Measurements from ENCODE around the gene HOXA6. TPM values are rescaled to one million over a fixed set of nuclear protein-coding genes. Genes with fewer than 3 reads are reported as not detected.

HOXA6 gene
- total and polyA plus RNA-seq, 2 donors (not counting 1 experiment from before 2014, with no cell fraction given) = 1.2 to 3.6 TPM

GRCh38 chr7:27182285-27182841, 34.8 kb upstream of the HOXA6 start:
- no peaks in the 10 kb centered on the region for H3K79me2 ChIP-seq (ENCODE audit: control insufficient read depth, insufficient read depth, low read length)
- no peaks in the 10 kb centered on the region for H3K4me1 ChIP-seq (ENCODE audit: control insufficient read depth, extremely low read depth, insufficient read depth, low read length)
- no peak overlapping the region for H3K4me3 ChIP-seq (replicated peaks in 1 of 4; ENCODE audit: control extremely low read depth in 1 of 4, insufficient read depth in 1 of 4, low read depth in 3 of 4, low read length in 4 of 4)
- no peaks in the 10 kb centered on the region for H4K20me1 ChIP-seq (ENCODE audit: control insufficient read depth, extremely low read depth, insufficient read depth, low read length)
- H3K36me3 ChIP-seq (ENCODE audit: control insufficient read depth, insufficient read depth, low read length) = no peaks in the 10 kb centered on the region
- H3K9me3 ChIP-seq (ENCODE audit: control insufficient read depth, insufficient read depth, low read depth, low read length) = no peaks in the 10 kb centered on the region
- H3K27ac ChIP-seq (ENCODE audit: insufficient read depth, low read length) = no peak overlapping the region
- H2AFZ ChIP-seq (ENCODE audit: low read length) = no peak overlapping the region
- no peak overlapping the region for H3K4me2 ChIP-seq (ENCODE audit: extremely low read depth, insufficient read depth, low read length)
- TF ChIP-seq EZH2 (IDR thresholded peaks at IDR 0.05; ENCODE audit: low read length, missing control alignments) (no peak), CTCF (conservative IDR thresholded peaks at IDR 0.05 in 1 of 2, IDR thresholded peaks at IDR 0.05 in 1 of 2; ENCODE audit: low read depth in 1 of 2, low read length in 2 of 2) (no peak)
- H3K27me3 ChIP-seq (ENCODE audit: control insufficient read depth, insufficient read depth, low read length) = peaks cover 60% of the 10 kb centered on the region
- DNase-seq (ENCODE audit: low read depth in 2 of 2) = no peak
- H3K9ac ChIP-seq (ENCODE audit: insufficient read depth, low read length) = no peak overlapping the region

- Histone ChIP-seq H4K20me1 (ENCODE audit: control insufficient read depth, extremely low read depth, insufficient read depth, low read length) (no peaks in the 10 kb centered on the region), H3K4me3 (replicated peaks in 1 of 4; ENCODE audit: control extremely low read depth in 1 of 4, insufficient read depth in 1 of 4, low read depth in 3 of 4, low read length in 4 of 4) (no peak overlapping the region), H3K79me2 (ENCODE audit: control insufficient read depth, insufficient read depth, low read length) (no peaks in the 10 kb centered on the region), H3K27ac (ENCODE audit: insufficient read depth, low read length) (no peak overlapping the region), H3K9me3 (ENCODE audit: control insufficient read depth, insufficient read depth, low read depth, low read length) (no peaks in the 10 kb centered on the region), H3K4me1 (ENCODE audit: control insufficient read depth, extremely low read depth, insufficient read depth, low read length) (no peaks in the 10 kb centered on the region), H3K4me2 (ENCODE audit: extremely low read depth, insufficient read depth, low read length) (no peak overlapping the region), H3K27me3 (ENCODE audit: control insufficient read depth, insufficient read depth, low read length) (peaks cover 55% of the 10 kb centered on the region), H2AFZ (ENCODE audit: low read length) (no peak overlapping the region), H3K36me3 (ENCODE audit: control insufficient read depth, insufficient read depth, low read length) (no peaks in the 10 kb centered on the region), H3K9ac (ENCODE audit: insufficient read depth, low read length) (no peak overlapping the region)
- DNase-seq (ENCODE audit: low read depth in 2 of 2) = no peak
- TF ChIP-seq CTCF (conservative IDR thresholded peaks at IDR 0.05 in 1 of 2, IDR thresholded peaks at IDR 0.05 in 1 of 2; ENCODE audit: low read depth in 1 of 2, low read length in 2 of 2) (no peak), EZH2 (IDR thresholded peaks at IDR 0.05; ENCODE audit: low read length, missing control alignments) (no peak)
These were observed 34.3 kb upstream of the HOXA6 start for GRCh38 chr7:27181795-27182275.

GRCh38 chr7:27180431-27181420, 33.2 kb upstream of the HOXA6 start:
- no peak overlapping the region for H2AFZ ChIP-seq (ENCODE audit: low read length)
- H3K4me3 ChIP-seq (replicated peaks in 1 of 4; ENCODE audit: control extremely low read depth in 1 of 4, insufficient read depth in 1 of 4, low read depth in 3 of 4, low read length in 4 of 4) = no peak overlapping the region
- H3K27ac ChIP-seq (ENCODE audit: insufficient read depth, low read length) = no peak overlapping the region
- H3K4me1 ChIP-seq (ENCODE audit: control insufficient read depth, extremely low read depth, insufficient read depth, low read length) = no peaks in the 10 kb centered on the region
- no peak for TF ChIP-seq EZH2 (IDR thresholded peaks at IDR 0.05; ENCODE audit: low read length, missing control alignments)
- TF ChIP-seq CTCF (conservative IDR thresholded peaks at IDR 0.05 in 1 of 2, IDR thresholded peaks at IDR 0.05 in 1 of 2; ENCODE audit: low read depth in 1 of 2, low read length in 2 of 2) = no peak
- no peaks in the 10 kb centered on the region for H3K36me3 ChIP-seq (ENCODE audit: control insufficient read depth, insufficient read depth, low read length)
- H3K9me3 ChIP-seq (ENCODE audit: control insufficient read depth, insufficient read depth, low read depth, low read length) = no peaks in the 10 kb centered on the region
- H3K4me2 ChIP-seq (ENCODE audit: extremely low read depth, insufficient read depth, low read length) = no peak overlapping the region
- no peak for DNase-seq (ENCODE audit: low read depth in 2 of 2)
- H3K79me2 ChIP-seq (ENCODE audit: control insufficient read depth, insufficient read depth, low read length) = no peaks in the 10 kb centered on the region
- H3K9ac ChIP-seq (ENCODE audit: insufficient read depth, low read length) = no peak overlapping the region
- H4K20me1 ChIP-seq (ENCODE audit: control insufficient read depth, extremely low read depth, insufficient read depth, low read length) = no peaks in the 10 kb centered on the region
- H3K27me3 ChIP-seq (ENCODE audit: control insufficient read depth, insufficient read depth, low read length) = peaks cover 54% of the 10 kb centered on the region
